GM19468 (cell line): ENCODE data around the gene RXFP2.

ENCODE experiments used
- ATAC-seq: cut with Tn5 transposase; IDR thresholded peaks from one replicate; pipeline ENCODE4 v1.9.1; 2021; ENCODE audit warnings: mild to moderate bottlenecking, moderate library complexity, moderate number of reproducible peaks; ENCODE audit not compliant: unreplicated experiment; ENCODE audit errors: extremely low read depth

Gene RXFP2

DNA sequence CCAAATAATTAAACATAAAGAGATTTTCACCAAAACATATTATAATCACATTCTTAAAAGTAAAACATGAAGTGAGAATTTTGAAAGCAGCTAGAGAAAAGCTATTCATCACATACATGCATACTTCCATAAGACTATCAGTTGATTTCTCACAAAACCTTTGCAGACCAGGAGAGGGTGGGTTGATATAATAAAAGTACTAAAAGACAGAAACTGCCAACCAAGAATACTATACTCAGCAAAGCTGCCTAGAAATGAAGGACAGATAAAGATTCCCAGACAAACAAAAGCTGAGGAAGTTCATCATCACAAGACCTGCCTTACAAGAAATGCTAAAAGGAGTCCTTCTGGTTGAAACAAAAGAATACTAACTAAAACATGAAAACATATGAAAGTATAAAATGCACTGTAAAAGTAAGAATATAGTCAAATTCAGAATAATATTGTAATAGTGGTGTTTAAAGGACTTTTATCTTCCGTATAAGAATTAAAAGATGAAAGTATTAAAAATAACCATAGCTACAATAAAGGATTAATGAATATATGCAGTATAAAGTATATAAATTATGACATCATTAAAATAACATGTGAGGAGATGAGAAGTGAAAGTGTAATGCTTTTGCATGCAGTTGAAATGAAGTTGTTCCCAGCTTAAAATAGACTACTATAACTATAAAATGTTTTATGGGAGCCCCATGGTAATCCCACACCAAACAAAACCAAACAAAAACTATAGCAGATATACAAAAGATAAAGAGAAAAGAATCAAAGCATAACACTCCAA is 76.2 kb downstream of the RXFP2 start:
- no peak for ATAC-seq

DNA sequence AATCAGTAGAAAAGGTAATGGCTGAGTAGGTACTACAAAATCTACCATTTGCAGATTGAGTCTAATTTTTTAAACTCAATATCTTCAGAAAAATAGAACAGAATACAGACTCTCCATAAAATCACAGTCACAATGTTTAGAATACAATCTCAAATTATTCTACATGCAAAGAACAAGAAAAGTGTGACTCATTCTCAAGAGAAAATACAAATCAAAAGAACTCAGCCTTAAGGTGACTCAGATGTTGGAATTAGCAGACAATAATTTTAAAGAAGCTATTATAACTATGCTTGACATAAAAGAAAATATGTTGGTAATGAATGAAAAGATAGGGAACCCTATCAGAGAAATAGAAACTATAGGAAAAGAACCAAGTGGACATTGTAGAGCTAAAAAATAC is 78.9 kb downstream of the RXFP2 start:
- ATAC-seq, result no peak

DNA sequence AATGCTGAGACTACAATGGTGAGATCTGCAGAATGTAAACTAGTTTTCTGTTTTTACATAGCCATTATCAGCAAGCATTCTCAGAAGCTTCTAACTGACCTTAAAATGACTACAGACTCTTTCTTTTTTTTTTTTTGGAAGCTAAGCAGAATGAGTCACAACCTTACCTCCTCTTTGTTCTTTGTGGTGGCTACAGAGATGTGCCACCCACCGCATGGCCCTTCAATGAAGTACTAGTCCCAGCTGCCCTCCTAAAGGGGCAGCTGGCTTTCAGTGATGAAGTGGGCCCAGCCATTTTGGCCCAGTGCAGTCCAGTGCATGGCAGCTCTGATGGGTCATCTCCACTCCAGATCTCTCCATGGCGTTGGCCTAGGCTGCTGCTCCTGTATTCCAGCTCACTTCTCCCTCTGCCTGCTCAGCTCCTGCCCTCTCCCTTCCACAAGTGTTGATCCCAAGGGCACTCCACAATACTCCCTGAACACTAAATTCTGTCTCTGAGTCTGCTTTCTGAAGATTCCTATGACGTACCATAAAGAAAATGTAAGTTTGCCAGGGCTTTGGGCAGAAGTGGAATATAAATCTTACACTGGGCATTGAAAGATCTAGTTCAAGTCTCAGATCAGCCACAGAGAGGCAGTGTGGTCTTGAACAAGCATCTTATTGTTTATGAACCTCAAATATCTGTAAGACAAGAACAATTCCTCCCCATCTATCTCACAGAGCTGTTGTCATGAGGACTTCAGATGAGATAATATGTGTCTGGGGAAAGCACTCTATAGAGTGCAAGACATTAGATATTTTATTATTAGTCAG is 85.6 kb downstream of the RXFP2 start:
- ATAC-seq, result no peak

DNA sequence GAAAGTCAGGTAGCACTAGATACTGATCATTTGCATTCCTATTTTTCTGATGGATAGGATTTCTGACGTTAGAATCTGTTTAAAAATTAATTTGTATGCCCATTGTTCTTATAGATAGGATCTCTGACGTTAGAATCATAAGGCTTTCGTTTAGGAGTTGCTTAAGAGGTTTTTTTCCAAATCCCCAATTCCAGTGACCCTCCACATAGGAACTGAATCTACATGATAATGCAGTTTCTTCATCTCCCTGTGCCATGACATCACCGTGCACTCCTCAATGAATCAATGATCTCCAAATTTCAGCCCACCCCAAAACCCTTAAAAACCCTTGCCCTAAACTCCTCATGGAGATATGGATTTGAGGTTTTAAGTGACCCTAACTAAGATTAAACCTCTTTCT is 87.2 kb downstream of the RXFP2 start:
- no peak for ATAC-seq

DNA sequence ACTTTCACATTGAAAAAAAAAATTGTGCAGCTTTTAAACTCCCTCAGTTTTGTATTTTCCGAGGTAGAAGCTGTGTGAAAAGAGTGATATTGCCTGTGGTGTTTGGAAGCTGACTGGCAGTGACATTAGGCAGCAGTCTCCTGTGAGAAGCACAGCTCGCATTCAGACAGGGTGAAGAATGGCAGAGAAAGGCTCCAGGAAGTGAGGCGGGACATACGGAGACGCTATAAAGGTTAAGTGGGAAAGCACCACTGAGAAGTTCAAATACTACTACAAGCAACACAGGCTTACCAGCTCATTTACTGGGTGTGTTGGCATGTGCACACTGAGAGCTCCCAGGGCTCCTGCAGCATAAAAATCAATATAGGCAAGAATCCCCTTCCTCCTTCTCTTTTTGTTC is 88.4 kb downstream of the RXFP2 start:
- no peak for ATAC-seq

DNA sequence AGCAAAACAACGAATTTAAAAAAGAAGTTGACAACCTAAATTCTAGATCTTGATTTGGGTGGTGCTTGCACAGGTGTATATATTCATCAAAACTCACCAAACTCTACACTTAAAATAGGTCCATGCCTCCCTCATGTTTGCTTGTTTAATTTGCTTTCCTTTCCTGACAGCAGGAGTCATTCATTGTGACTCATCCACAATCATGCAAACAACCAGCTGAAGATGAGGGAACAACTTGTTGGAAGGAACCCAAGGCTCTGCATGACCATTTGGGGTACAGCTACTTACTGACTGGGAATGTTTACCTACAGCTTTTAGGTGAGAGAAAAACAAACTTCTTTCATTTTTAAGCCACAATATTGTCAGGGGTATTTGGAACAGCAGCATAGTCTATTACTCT is 96.6 kb downstream of the RXFP2 start:
- ATAC-seq, result no peak

DNA sequence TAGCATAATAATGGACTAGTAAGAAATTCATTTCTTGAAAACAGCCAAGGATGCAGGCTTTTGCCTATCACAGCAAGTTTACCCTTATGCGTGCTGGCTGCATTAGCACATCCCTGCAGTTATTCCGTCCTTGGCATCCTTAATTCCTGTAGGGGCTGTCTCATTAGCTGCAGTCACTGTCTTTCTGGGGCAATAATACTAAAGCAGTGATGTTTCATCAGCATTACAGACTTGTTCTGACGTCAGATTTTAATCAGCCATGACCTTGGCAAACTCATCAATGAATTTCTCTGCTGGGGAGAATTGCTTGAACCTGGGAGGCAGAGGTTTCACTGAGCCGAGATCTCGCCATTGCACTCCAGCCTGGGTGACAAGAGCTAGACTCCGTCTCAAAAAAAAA is 103.7 kb downstream of the RXFP2 start:
- no peak for ATAC-seq

- peak; percentile 96 for ATAC-seq
These were observed 107.0 kb downstream of the RXFP2 start for GRCh38 chr13:31846182-31846938.

GRCh38 chr13:31846961-31847752 is 107.8 kb downstream of the RXFP2 start:
- no peak for ATAC-seq

- ATAC-seq, result no peak
These were observed 109.3 kb downstream of the RXFP2 start for GRCh38 chr13:31848621-31849020.

DNA sequence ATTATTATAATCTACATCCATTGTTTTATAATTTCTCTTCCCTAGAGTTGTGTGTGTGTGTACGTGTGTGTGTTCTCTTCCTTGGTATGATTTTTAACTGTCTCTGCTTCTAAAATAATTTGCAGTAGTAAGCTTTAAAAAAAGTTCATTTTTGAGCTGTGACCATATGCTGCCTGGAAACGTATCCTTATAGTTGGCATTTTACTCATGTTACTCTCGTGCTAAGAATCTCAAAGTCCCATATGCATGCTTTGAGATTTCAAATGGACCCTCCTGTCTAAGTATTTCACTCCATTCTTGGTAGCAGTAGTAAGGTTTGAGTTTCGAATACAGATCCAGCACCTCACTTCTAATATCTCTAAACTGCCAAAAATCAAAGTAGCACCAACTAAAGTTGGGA is 109.9 kb downstream of the RXFP2 start:
- no peak for ATAC-seq

GRCh38 chr13:31850041-31850555 is 110.8 kb downstream of the RXFP2 start:
- no peak for ATAC-seq

DNA sequence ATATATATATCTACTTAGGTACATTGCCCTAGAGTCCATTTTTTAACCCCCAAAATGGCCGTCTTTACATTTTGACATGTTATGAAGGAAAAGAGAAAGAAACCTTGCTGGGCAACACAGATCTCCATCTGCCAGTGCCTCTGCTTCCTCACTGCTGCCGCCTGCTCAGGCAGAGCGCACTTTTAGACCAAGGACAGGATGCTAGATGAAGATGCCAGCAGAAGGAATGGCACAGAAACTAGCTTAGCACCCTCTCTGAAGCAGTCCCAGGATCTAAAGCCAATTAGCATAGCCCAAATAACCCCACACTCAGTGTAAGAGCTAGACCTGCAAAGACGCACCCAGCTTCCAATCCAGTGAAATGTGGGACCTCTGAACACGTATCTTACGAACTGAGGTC is 111.9 kb downstream of the RXFP2 start:
- no peak for ATAC-seq
